Measurements from ENCODE around the gene ANTXR2. TPM values are rescaled to one million over a fixed set of nuclear protein-coding genes. Genes with fewer than 3 reads are reported as not detected.

The ANTXR2 gene
- total and polyA plus RNA-seq, 2 of the 13 experiments (the other 11 are each of a cell fraction or from before 2014, with no cell fraction given) = 4.6 to 14.5 TPM

- 100% methylated on average over 1 of the region's 1 CpG for WGBS (ENCODE audit: low lambda C conversion rate)
- H3K27ac ChIP-seq (ENCODE audit: extremely low read length, insufficient read depth, low read length) = no peak overlapping the region
- H3K9ac ChIP-seq (ENCODE audit: insufficient read depth, low read depth, low read length) = no peak overlapping the region
- H3K27me3 ChIP-seq (ENCODE audit: control insufficient read depth in 1 of 2, insufficient read depth in 2 of 2, low read length in 2 of 2) = no peaks in the 10 kb centered on the region
- H3K4me3 ChIP-seq (replicated peaks in 1 of 3; ENCODE audit: insufficient read depth in 1 of 3, low read depth in 2 of 3, low read length in 3 of 3) = no peak overlapping the region
- H3K36me3 ChIP-seq (replicated peaks in 1 of 2; ENCODE audit: control insufficient read depth in 1 of 2, insufficient read depth in 2 of 2, low read length in 2 of 2) = no peaks in the 10 kb centered on the region
- intact Hi-C loops (cut with micrococcal nuclease; ENCODE audit: unreplicated experiment) = no loop called here
- H3K9me3 ChIP-seq (ENCODE audit: low read length) = no peaks in the 10 kb centered on the region
- H2AFZ ChIP-seq (ENCODE audit: low read length) = no peak overlapping the region
- H3K4me2 ChIP-seq (ENCODE audit: low read depth, low read length) = no peak overlapping the region
- H3K79me2 ChIP-seq (ENCODE audit: insufficient read depth, low read length) = no peaks in the 10 kb centered on the region
- BruUV-seq (replicated peaks) = no TSS peak
- no peaks in the 10 kb centered on the region for H4K20me1 ChIP-seq (ENCODE audit: insufficient read depth, low read length)
- POLR2A ChIA-PET = no interaction called here
- in situ Hi-C loops (cut with HindIII; ENCODE audit: extremely low pct_ligation_motif_present, low pct_unique_long_range_greater_than_20kb) = no loop called here
- no peak for ATAC-seq
- CTCF ChIA-PET (ENCODE audit: low intra/inter-chr PET ratio, low total read pairs) = no interaction called here
- FAIRE-seq = no peak
- no peaks in the 10 kb centered on the region for H3K4me1 ChIP-seq (ENCODE audit: insufficient read depth, low read length)
- DNase-seq (ENCODE audit: low spot score) = no peak
- no peak for TF ChIP-seq ARNTL (CRISPR knock-in tag; IDR thresholded peaks at IDR 0.05)
- no peak for TF ChIP-seq PAWR (CRISPR knock-in tag; IDR thresholded peaks at IDR 0.05; ENCODE audit: borderline replicate concordance)
- TF ChIP-seq FOXJ3 (CRISPR knock-in tag; IDR thresholded peaks at IDR 0.05; ENCODE audit: borderline replicate concordance) = no peak
- no peak for TF ChIP-seq ZNF589 (CRISPR knock-in tag; conservative IDR thresholded peaks at IDR 0.05)
- TF ChIP-seq ATM (IDR thresholded peaks at IDR 0.05; ENCODE audit: borderline replicate concordance) = no peak
- TF ChIP-seq TFDP1 (CRISPR knock-in tag; IDR thresholded peaks at IDR 0.05; ENCODE audit: borderline replicate concordance) = no peak
- TF ChIP-seq AHDC1 (CRISPR knock-in tag; IDR thresholded peaks at IDR 0.05; ENCODE audit: borderline replicate concordance) = no peak
- no peak for TF ChIP-seq NR2F1 (CRISPR knock-in tag; IDR thresholded peaks at IDR 0.05)
- TF ChIP-seq ZNF609 (CRISPR knock-in tag; IDR thresholded peaks at IDR 0.05; ENCODE audit: borderline replicate concordance) = no peak
- TF ChIP-seq ZFP37 (CRISPR knock-in tag; IDR thresholded peaks at IDR 0.05; ENCODE audit: borderline replicate concordance) = no peak
- no peak for TF ChIP-seq THRA (CRISPR knock-in tag; IDR thresholded peaks at IDR 0.05; ENCODE audit: borderline replicate concordance)
Observed at GRCh38 chr4:79987401-79987800, 85.6 kb downstream of the ANTXR2 start.

Measured in HepG2 (cell line).